VCaP (cell line): ENCODE results near the gene EIF4EBP3.

ENCODE experiments used
- H3K27ac ChIP-seq: fragments of 450-650 bp; 2 replicates; pipeline ENCODE4 v1.5.1; 2017
- CTCF ChIP-seq: fragments of 450-650 bp; conservative IDR thresholded peaks from 2 replicates; pipeline ENCODE4 v1.5.1; 2017; ENCODE audit warnings: mild to moderate bottlenecking, moderate library complexity

The EIF4EBP3 gene

GRCh38 chr5:140557136-140557805 is 9.8 kb downstream of the EIF4EBP3 start, which contains the start of gene SRA1:
SRA1 (minus strand) TSS chr5:140557473; CDS start chr5:140557452, 21 bp downstream.
- peak within 1 kb of the TSS; percentile 82 for H3K27ac ChIP-seq
- TF ChIP-seq CTCF = no peak

DNA sequence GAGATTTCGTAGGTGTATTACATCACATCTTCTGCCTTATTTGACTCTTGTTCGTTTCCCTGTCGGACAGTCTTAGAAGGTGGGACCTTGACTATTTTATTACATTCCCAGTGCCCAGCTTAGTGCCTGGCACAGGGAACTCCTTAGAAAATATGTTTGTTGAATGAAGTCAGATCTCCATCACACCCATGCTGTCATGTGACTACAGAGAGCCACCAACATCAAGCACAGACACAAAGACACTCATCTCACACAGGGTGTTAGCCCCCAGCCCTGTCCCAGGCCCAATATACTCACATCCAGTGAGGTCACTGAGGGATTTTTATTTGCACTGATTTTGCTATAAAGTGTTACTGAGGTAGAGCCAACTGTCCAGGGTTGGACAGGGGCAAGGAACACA is 10.5 kb downstream of the EIF4EBP3 start:
- no peak for TF ChIP-seq CTCF
- peak overlapping the region; percentile 82 for H3K27ac ChIP-seq

DNA sequence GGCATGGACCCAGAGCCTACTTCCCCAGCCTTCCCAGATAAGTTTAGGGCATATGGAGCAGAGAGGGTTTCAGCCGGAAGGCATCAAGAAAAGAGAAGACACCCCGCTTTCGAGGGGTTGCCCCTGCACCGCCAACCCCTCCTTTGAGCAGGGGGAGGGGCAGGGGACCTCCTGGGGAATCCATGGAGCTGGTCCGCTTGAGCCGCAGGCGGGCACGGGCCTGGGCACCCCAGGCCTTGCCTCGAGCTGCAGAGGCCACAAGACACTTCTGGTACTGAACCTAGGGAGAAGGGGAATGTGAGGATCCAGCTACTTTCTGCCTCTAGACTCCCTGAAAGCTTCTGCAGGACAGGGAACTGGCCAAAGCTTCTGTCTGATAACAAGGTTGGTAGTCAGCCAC is 11.1 kb downstream of the EIF4EBP3 start:
- no peak overlapping the region for H3K27ac ChIP-seq
- no peak for TF ChIP-seq CTCF

DNA sequence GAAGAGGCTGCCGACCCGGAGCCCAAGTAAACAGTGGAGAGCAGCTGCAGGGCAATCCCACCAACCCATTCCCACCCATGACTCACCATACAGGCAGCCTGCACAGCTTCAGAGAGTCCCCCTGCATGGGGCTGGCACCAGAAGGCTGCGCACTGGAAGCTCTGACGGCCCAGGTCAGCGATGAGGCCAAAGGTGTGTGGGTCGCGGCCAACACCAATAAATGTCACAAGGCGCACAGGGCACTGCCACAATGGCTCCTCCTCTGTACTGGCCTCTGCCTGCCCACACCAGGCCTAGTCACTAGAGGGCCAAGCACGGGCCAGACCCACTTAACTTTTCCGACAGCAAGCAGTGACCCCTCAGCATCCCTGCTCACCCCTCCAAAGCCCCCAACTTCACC is 12.8 kb downstream of the EIF4EBP3 start:
- TF ChIP-seq CTCF = no peak
- H3K27ac ChIP-seq = no peak overlapping the region

DNA sequence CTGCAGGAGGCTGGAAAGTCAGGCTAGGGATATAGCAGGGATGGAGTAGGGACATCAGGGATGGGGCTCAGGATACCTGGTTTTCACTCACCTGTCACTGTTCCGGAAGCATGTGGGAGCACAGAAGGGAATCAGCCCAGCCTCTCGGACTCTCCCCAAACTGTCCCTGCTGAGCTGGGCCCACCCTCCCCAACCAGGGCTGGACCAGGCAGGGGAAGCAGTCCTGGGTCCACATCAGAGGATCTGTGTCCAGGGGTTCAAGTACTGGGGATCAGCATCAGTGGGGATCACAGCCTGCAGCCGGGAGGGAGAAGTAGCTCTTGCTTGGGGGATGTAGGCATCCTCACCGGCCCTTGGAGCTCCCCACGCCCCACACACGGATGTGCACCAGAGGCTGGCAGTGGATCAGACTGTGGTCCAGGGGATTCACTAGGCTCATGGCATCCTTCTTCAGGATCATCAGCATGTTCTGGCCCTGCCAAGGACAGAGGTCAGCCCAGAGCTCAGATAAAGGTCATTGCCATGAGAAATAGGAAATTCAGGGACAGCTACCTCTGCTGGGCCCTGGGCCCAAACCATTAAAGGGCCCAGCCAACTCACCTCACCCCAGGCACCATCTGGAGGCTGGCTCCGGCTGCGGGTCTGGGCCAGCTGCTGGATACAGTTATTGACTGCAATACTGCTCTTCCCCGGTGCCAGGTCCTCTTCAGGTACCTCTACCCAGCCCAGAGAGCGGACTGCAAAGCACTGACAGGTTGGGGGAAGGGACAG is 14.5 kb downstream of the EIF4EBP3 start:
- TF ChIP-seq CTCF = no peak

DNA sequence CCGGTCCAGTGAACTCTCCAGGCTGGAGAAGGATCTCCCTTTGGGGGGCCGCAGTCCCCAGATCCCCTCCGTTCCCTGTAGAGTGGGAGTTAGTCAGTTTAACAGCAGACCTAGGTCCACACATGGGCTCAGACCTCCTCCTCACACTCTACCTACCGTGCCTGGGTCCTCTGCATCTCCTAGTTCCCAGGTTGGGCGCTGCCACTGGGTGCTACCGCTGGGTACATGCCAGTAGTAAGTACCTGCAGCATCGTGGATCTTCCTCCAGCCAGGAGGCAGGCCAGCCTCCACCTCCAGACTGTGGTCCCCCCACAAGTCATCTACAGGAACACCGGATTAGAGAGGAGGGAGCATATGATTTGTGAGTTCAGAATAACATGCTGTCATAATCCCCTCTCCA is 16.1 kb downstream of the EIF4EBP3 start:
- TF ChIP-seq CTCF = no peak
- H3K27ac ChIP-seq = peak overlapping the region; percentile 85

More for the DNA sequence above, 14.5 kb downstream of the EIF4EBP3 start:
- no peak overlapping the region for H3K27ac ChIP-seq

DNA sequence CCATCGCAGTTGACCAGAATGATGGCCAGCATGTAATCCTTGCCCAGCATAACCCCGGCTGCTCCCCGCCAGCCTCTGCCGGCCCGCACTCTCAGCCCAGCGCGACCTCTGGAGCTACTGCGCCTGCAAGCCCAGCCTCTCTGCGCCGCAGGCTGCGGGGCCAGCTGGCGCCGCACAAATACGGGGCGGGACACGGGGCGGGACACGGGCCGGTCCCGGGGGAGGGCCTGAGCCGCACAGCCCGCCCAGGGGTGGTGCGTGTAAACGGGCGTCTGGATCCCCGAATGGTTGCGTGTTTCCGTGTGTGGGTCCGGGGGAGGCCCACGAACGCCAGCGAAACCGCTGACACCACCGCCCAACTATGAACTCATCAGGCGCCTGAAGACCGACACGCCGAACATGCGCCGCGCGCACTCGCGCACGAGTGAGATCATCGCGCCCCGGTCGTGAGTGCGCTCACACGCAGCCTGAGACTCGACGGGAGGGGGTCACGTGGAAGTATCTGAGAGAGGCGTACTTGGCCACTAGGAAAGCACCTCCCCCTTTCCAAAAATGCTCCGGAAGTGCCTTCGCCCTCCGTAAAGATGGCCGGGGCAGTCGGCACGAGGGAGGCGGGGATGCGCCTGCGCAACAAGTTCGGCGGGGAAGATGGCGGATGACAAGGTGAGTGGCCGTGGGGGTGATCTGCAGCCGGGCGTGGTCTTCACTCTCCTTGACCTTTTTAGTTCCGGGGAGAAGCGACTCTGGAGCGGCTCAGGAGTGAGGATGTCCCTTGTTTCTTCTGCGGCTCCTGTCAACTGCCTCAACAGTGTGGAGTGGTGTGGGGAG is 16.9 kb downstream of the EIF4EBP3 start, which contains the start of the genes APBB3 and SLC35A4:
Gene APBB3 (minus strand): TSS at position 403 of the 828 bp plus-strand sequence. CDS start 353 bp downstream, at position 50.
Gene SLC35A4 (plus strand): TSS at position 633 of the 828 bp plus-strand sequence. CDS start 2,342 bp downstream, outside the sequence.
- H3K27ac ChIP-seq = peak within 1 kb of the TSS; percentile 85
- TF ChIP-seq CTCF = no peak
